HEK293T (cell line): ENCODE measurements around the gene ROS1.

Experiments
- CTCF ChIA-PET: fragments of 350-600 bp; formaldehyde crosslinking; extraction: SDS; loops from one replicate; lab custom pipeline; 2021; ENCODE audit warnings: antibody characterized with exemption, inconsistent platforms; lab: Yijun Ruan, JAX
- POLR2A ChIA-PET: fragments of 350-600 bp; formaldehyde crosslinking; extraction: SDS; loops from one replicate; lab custom pipeline; 2020; ENCODE audit warnings: antibody characterized with exemption, inconsistent platforms; lab: Yijun Ruan, JAX
- DNase-seq: peaks from one replicate; pipeline ENCODE4 v3.0.0; 2012; ENCODE audit warnings: mixed read lengths; ENCODE audit errors: extremely low spot score
- ARNT ChIP-seq: fragments of 450-650 bp; IDR thresholded peaks from 2 replicates; pipeline ENCODE4 v1.6.1; 2017; ENCODE audit warnings: mild to moderate bottlenecking
- BHLHE40 ChIP-seq: fragments of 450-650 bp; IDR thresholded peaks from 2 replicates; pipeline ENCODE4 v1.6.1; 2016; ENCODE audit warnings: mild to moderate bottlenecking, moderate library complexity, borderline replicate concordance
- CTBP1 ChIP-seq: fragments of 450-650 bp; IDR thresholded peaks from 2 replicates; pipeline ENCODE4 v1.6.1; 2016; ENCODE audit warnings: borderline replicate concordance
- ELF4 ChIP-seq: fragments of 450-650 bp; IDR thresholded peaks from 2 replicates; pipeline ENCODE4 v1.6.1; 2017; ENCODE audit warnings: antibody characterized with exemption
- FOXA1 ChIP-seq: fragments of 450-650 bp; IDR thresholded peaks from 2 replicates; pipeline ENCODE4 v1.6.1; 2016; ENCODE audit warnings: mild to moderate bottlenecking
- FOXK2 ChIP-seq: fragments of 450-650 bp; IDR thresholded peaks from 2 replicates; pipeline ENCODE4 v1.6.1; 2016; ENCODE audit warnings: mild to moderate bottlenecking
- FOXM1 ChIP-seq: fragments of 450-650 bp; IDR thresholded peaks from 2 replicates; pipeline ENCODE4 v1.6.1; 2017; ENCODE audit warnings: mild to moderate bottlenecking, borderline replicate concordance
- HDGF ChIP-seq: fragments of 450-650 bp; IDR thresholded peaks from 2 replicates; pipeline ENCODE4 v1.6.1; 2017; ENCODE audit warnings: antibody characterized with exemption, borderline replicate concordance
- L3MBTL2 ChIP-seq: fragments of 450-650 bp; conservative IDR thresholded peaks from 2 replicates; pipeline ENCODE4 v1.6.1; 2016; ENCODE audit warnings: mild to moderate bottlenecking
- LEF1 ChIP-seq: fragments of 450-650 bp; IDR thresholded peaks from 2 replicates; pipeline ENCODE4 v1.6.1; 2017; ENCODE audit warnings: mild to moderate bottlenecking, borderline replicate concordance
- NFRKB ChIP-seq: fragments of 450-650 bp; IDR thresholded peaks from 2 replicates; pipeline ENCODE4 v1.6.1; 2016; ENCODE audit warnings: mild to moderate bottlenecking, moderate library complexity
- PKNOX1 ChIP-seq: fragments of 450-650 bp; IDR thresholded peaks from 2 replicates; pipeline ENCODE4 v1.6.1; 2016
- SP1 ChIP-seq: fragments of 450-650 bp; IDR thresholded peaks from 2 replicates; pipeline ENCODE4 v1.6.1; 2017
- SUZ12 ChIP-seq: fragments of 450-650 bp; IDR thresholded peaks from 2 replicates; pipeline ENCODE4 v1.6.1; 2016; ENCODE audit warnings: mild to moderate bottlenecking
- TARDBP ChIP-seq: fragments of 450-650 bp; IDR thresholded peaks from 2 replicates; pipeline ENCODE4 v1.6.1; 2016
- ZNF384 ChIP-seq: fragments of 450-650 bp; IDR thresholded peaks from 2 replicates; pipeline ENCODE4 v1.6.1; 2016

ROS1 gene

GRCh38 chr6:117418320-117418719, 7.4 kb downstream of the ROS1 start:
- no peak for DNase-seq
- ChIA-PET POLR2A (no interaction called here), CTCF (no interaction called here)
- no peak for TF ChIP-seq HDGF
- no peak for TF ChIP-seq FOXK2
- TF ChIP-seq NFRKB: no peak
- TF ChIP-seq ZNF384: no peak

- DNase-seq: no peak
- ChIA-PET POLR2A (no interaction called here), CTCF (no interaction called here)
- TF ChIP-seq SUZ12 (no peak), HDGF (no peak)
Observed at GRCh38 chr6:117417851-117418250, 7.9 kb downstream of the ROS1 start.

- CTCF ChIA-PET: no interaction called here
- no peak for DNase-seq
- no peak for TF ChIP-seq HDGF
- TF ChIP-seq ZNF384: no peak
- POLR2A ChIA-PET: no interaction called here
Observed at GRCh38 chr6:117414770-117415169, 11.0 kb downstream of the ROS1 start.

- CTCF ChIA-PET: interaction anchor here (1.3 kb wide), 1 partner anchor 15 kb away, joined by 3 read pairs; no protein-coding TSS in a partner anchor
- no peak for TF ChIP-seq LEF1
- no peak for TF ChIP-seq NFRKB
- TF ChIP-seq PKNOX1: no peak
- TF ChIP-seq HDGF: no peak
- no peak for TF ChIP-seq SUZ12
- TF ChIP-seq SP1: no peak
- no peak for TF ChIP-seq ZNF384
- no peak for TF ChIP-seq L3MBTL2
- TF ChIP-seq ELF4: no peak
- no peak for TF ChIP-seq FOXK2
- TF ChIP-seq TARDBP: no peak
- no peak for TF ChIP-seq CTBP1
- TF ChIP-seq BHLHE40: no peak
- no peak for DNase-seq
- POLR2A ChIA-PET: no interaction called here
Observed at GRCh38 chr6:117411474-117411873, 14.3 kb downstream of the ROS1 start.

- DNase-seq: no peak
- POLR2A ChIA-PET: no interaction called here
Observed at GRCh38 chr6:117409863-117410262, 15.9 kb downstream of the ROS1 start.

GRCh38 chr6:117409420-117409819, 16.3 kb downstream of the ROS1 start:
- TF ChIP-seq SP1: no peak
- no peak for TF ChIP-seq TARDBP
- no peak for DNase-seq
- CTCF ChIA-PET: no interaction called here
- POLR2A ChIA-PET: no interaction called here

More at GRCh38 chr6:117409863-117410262, 15.9 kb downstream of the ROS1 start:
- TF ChIP-seq ELF4: no peak
- TF ChIP-seq FOXM1: no peak
- TF ChIP-seq SUZ12: no peak
- no peak for TF ChIP-seq NFRKB
- TF ChIP-seq LEF1: no peak
- no peak for TF ChIP-seq HDGF
- no peak for TF ChIP-seq FOXA1
- no peak for TF ChIP-seq TARDBP
- TF ChIP-seq ARNT: no peak
- no peak for TF ChIP-seq L3MBTL2
- no peak for TF ChIP-seq FOXK2
- no peak for TF ChIP-seq CTBP1
- CTCF ChIA-PET: no interaction called here

GRCh38 chr6:117404548-117404947, 21.2 kb downstream of the ROS1 start:
- TF ChIP-seq SUZ12: no peak
- no peak for TF ChIP-seq BHLHE40
- no peak for TF ChIP-seq CTBP1
- TF ChIP-seq FOXK2: no peak
- no peak for TF ChIP-seq L3MBTL2
- TF ChIP-seq TARDBP: no peak
- TF ChIP-seq PKNOX1: no peak
- TF ChIP-seq ARNT: no peak
- no peak for TF ChIP-seq FOXM1
- no peak for TF ChIP-seq FOXA1
- TF ChIP-seq LEF1: no peak
- no peak for TF ChIP-seq ZNF384
- CTCF ChIA-PET: no interaction called here
- POLR2A ChIA-PET: interaction anchor here (0.6 kb wide), 1 partner anchor 24 kb away, joined by 3 read pairs; no protein-coding TSS in a partner anchor
- no peak for DNase-seq

GRCh38 chr6:117401799-117402198, 23.9 kb downstream of the ROS1 start:
- POLR2A ChIA-PET: no interaction called here
- CTCF ChIA-PET: interaction anchor here (0.7 kb wide), 1 partner anchor 313 kb away, joined by 3 read pairs; no protein-coding TSS in a partner anchor
- no peak for TF ChIP-seq ELF4
- TF ChIP-seq BHLHE40: no peak
- no peak for TF ChIP-seq LEF1
- no peak for TF ChIP-seq ARNT
- no peak for TF ChIP-seq TARDBP
- TF ChIP-seq PKNOX1: no peak
- TF ChIP-seq FOXM1: no peak
- no peak for TF ChIP-seq CTBP1
- TF ChIP-seq SUZ12: no peak
- no peak for TF ChIP-seq NFRKB
- no peak for TF ChIP-seq L3MBTL2
- TF ChIP-seq FOXK2: no peak
- no peak for TF ChIP-seq SP1
- no peak for DNase-seq
